ENCODE data around the gene IFITM10.

IFITM10 gene

DNA sequence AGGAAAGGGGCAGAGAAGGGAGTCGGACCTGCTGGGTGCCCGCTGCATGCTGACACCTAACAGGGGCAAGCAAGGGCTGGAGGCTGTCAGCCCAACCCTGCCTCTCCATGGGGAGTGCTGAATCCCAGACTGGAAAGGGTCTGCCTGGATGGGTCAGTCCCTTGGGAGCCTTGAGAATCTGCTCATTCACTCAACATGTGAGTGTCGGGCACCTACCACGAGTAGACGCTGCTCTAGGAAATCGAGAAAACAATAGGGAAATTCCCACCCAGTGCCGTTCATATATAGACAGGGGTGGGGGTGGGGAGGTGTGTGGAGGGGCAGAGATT is 17.7 kb upstream of the IFITM10 start:
- in situ Hi-C loops (cut with HindIII; ENCODE audit: low sequenced_read_pairs): no loop called here
- H3K4me3 ChIP-seq (ENCODE audit: low read depth, low read length): no peak overlapping the region
- DNase-seq (ENCODE audit: low read depth, low spot score): no peak
- TF ChIP-seq CTCF (IDR thresholded peaks at IDR 0.05; ENCODE audit: low read depth, low read length): no peak

GRCh38 chr11:1767399-1768140 is 17.2 kb upstream of the IFITM10 start:
- H3K4me3 ChIP-seq (ENCODE audit: low read depth, low read length): no peak overlapping the region
- DNase-seq (ENCODE audit: low read depth, low spot score): no peak
- in situ Hi-C loops (cut with HindIII; ENCODE audit: low sequenced_read_pairs): no loop called here
- TF ChIP-seq CTCF (IDR thresholded peaks at IDR 0.05; ENCODE audit: low read depth, low read length): no peak

- TF ChIP-seq CTCF (IDR thresholded peaks at IDR 0.05; ENCODE audit: low read depth, low read length): no peak
- in situ Hi-C loops (cut with HindIII; ENCODE audit: low sequenced_read_pairs): no loop called here
- DNase-seq (ENCODE audit: low read depth, low spot score): no peak
- H3K4me3 ChIP-seq (ENCODE audit: low read depth, low read length): no peak overlapping the region
Observed at GRCh38 chr11:1766719-1767398, 16.5 kb upstream of the IFITM10 start.

- peak; percentile 21 for TF ChIP-seq CTCF (IDR thresholded peaks at IDR 0.05; ENCODE audit: low read depth, low read length)
- H3K4me3 ChIP-seq (ENCODE audit: low read depth, low read length): no peak overlapping the region
- in situ Hi-C loops (cut with HindIII; ENCODE audit: low sequenced_read_pairs): no loop called here
- DNase-seq (ENCODE audit: low read depth, low spot score): no peak
Observed at GRCh38 chr11:1765871-1766718, 15.7 kb upstream of the IFITM10 start.

GRCh38 chr11:1763796-1764661 is 13.6 kb upstream of the IFITM10 start, which contains the start of gene CTSD:
TSS of gene CTSD (minus strand) at chr11:1763927. CDS start at chr11:1763859, 68 bp downstream.
- TF ChIP-seq CTCF (IDR thresholded peaks at IDR 0.05; ENCODE audit: low read depth, low read length): peak; percentile 6
- peak; percentile 64 for DNase-seq (ENCODE audit: low read depth, low spot score)
- H3K4me3 ChIP-seq (ENCODE audit: low read depth, low read length): peak within 1 kb of the TSS; percentile 65
- in situ Hi-C loops (cut with HindIII; ENCODE audit: low sequenced_read_pairs): no loop called here
